Measurements from ENCODE around the gene DAAM1.

DAAM1 gene

GRCh38 chr14:59292028-59292427, 103.6 kb downstream of the DAAM1 start:
- no peak for DNase-seq (ENCODE audit: low read depth)

- DNase-seq (ENCODE audit: low read depth) = no peak
Measured at GRCh38 chr14:59292921-59293534, 104.6 kb downstream of the DAAM1 start.

GRCh38 chr14:59293935-59294661, 105.6 kb downstream of the DAAM1 start:
- no peak for DNase-seq (ENCODE audit: low read depth)

GRCh38 chr14:59294662-59294992, 106.2 kb downstream of the DAAM1 start:
- DNase-seq (ENCODE audit: low read depth) = no peak

GRCh38 chr14:59295951-59296350, 107.5 kb downstream of the DAAM1 start:
- no peak for DNase-seq (ENCODE audit: low read depth)

GRCh38 chr14:59296508-59296907, 108.0 kb downstream of the DAAM1 start:
- no peak for DNase-seq (ENCODE audit: low read depth)

GRCh38 chr14:59297071-59297776, 108.8 kb downstream of the DAAM1 start:
- DNase-seq (ENCODE audit: low read depth) = no peak

GRCh38 chr14:59299731-59300130, 111.3 kb downstream of the DAAM1 start:
- no peak for DNase-seq (ENCODE audit: low read depth)

GRCh38 chr14:59301354-59301753, 112.9 kb downstream of the DAAM1 start:
- DNase-seq (ENCODE audit: low read depth) = no peak

- DNase-seq (ENCODE audit: low read depth) = no peak
Measured at GRCh38 chr14:59302313-59302712, 113.8 kb downstream of the DAAM1 start.

- DNase-seq (ENCODE audit: low read depth) = no peak
Measured at GRCh38 chr14:59303216-59303615, 114.7 kb downstream of the DAAM1 start.

- DNase-seq (ENCODE audit: low read depth) = peak; percentile 64
Measured at GRCh38 chr14:59305231-59305630, 116.8 kb downstream of the DAAM1 start.

- DNase-seq (ENCODE audit: low read depth) = peak; percentile 24
Measured at GRCh38 chr14:59305836-59306555, 117.5 kb downstream of the DAAM1 start.

- no peak for DNase-seq (ENCODE audit: low read depth)
Measured at GRCh38 chr14:59306775-59307174, 118.3 kb downstream of the DAAM1 start.

- no peak for DNase-seq (ENCODE audit: low read depth)
Measured at GRCh38 chr14:59308086-59308485, 119.6 kb downstream of the DAAM1 start.

- DNase-seq (ENCODE audit: low read depth) = no peak
Measured at GRCh38 chr14:59308673-59309072, 120.2 kb downstream of the DAAM1 start.

GRCh38 chr14:59309291-59309900, 120.9 kb downstream of the DAAM1 start:
- DNase-seq (ENCODE audit: low read depth) = no peak

- DNase-seq (ENCODE audit: low read depth) = no peak
Measured at GRCh38 chr14:59310633-59311032, 122.2 kb downstream of the DAAM1 start.

GRCh38 chr14:59311723-59312122, 123.3 kb downstream of the DAAM1 start:
- DNase-seq (ENCODE audit: low read depth) = no peak

- no peak for DNase-seq (ENCODE audit: low read depth)
Measured at GRCh38 chr14:59313144-59313651, 124.7 kb downstream of the DAAM1 start.

GRCh38 chr14:59313658-59314608, 125.5 kb downstream of the DAAM1 start:
- no peak for DNase-seq (ENCODE audit: low read depth)

All from fibroblast of the conjunctiva (primary cell).